ENCODE results near the gene SPEG.
A peak's percentile ranks its signal among the peaks of the same experiment; 100 is the strongest.

The SPEG gene

DNA sequence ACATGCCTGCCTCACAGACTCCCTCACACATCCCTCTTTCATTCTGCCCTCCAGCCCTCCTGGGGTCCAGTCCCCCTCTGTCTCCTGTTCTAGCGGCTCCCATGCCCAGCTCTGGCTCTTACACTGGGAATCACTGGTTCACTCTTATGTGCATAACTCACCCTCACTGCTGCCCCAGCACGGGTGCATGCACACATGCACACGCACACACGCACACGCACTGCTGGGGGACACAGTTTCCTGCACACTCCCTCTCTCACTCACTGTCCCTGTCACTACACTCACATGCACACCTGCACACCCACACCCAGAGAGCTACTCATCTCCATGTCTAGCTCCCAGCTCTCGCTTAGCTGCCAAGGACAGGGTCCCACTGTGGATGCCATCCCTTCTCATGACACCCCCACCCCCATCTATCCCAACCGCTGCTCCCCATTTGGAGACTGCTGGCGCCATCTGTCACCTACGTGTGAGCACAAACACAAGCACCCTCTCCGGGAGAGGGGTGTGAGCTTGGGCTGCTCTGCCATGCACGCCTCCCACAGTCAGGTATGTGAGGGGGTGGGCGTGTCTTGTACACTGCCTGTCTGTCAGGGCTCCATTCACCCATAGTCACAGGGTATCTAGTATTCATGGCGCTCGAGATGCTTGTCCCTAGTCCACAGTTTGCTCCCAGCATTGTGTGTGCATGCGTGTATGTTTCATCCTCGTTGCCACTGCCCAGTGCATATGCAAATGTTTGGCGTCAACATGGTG, 81.4 kb downstream of the SPEG start:
- no peak for DNase-seq

- no peak for DNase-seq
These were observed 82.2 kb downstream of the SPEG start for GRCh38 chr2:219516888-219517287.

- DNase-seq: no peak
These were observed 83.5 kb downstream of the SPEG start for GRCh38 chr2:219517954-219518778.

GRCh38 chr2:219519526-219519916, 84.9 kb downstream of the SPEG start:
- DNase-seq: no peak

GRCh38 chr2:219520079-219520478, 85.4 kb downstream of the SPEG start:
- DNase-seq: no peak

- DNase-seq: no peak
These were observed 86.6 kb downstream of the SPEG start for GRCh38 chr2:219521066-219521880.

DNA sequence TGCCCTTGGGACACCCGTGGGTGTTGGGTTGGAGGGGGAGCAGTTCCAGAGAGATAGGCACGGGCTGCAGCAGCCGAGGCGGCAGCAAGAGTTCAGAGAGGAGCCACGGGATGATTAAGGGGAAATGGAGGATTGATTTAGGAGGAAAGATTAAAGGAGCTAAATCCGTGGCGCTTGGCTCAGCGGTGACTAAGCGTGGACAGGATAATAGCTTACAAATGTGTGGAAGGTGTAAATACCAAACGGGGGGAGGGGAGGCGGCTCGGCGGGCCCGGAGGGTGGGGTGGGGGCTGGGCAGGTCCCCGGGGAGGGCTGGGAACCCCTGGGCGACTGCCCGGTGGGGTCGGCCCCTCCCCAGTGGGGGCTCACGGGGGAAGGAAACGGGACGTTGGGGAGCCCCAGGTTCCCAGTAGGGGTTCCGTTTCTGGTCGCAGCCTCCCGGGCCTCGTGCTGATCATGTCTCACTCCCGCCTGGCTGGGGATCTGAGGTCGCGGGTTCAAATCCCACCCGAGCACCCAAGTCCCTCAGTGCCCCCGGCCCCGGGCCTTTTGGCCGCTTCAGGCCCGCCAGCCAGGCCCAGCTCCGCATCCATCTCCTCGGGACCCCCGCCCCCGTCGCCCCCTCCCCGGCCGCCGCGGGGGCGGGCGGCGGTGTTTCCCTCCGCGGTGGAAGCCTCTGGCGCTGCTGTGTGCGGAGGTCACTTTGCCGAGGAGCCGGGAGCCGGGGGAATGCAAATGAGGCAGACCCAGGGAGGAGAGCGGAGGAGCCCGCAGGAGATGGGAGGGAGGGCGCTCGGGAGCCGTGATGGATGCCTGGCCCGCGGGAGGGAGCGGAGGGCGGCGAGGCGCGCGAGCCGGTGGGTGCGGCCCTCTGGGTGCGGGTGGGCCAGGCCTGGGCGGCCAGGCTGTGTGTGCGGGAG, 87.7 kb downstream of the SPEG start:
- DNase-seq: no peak

DNA sequence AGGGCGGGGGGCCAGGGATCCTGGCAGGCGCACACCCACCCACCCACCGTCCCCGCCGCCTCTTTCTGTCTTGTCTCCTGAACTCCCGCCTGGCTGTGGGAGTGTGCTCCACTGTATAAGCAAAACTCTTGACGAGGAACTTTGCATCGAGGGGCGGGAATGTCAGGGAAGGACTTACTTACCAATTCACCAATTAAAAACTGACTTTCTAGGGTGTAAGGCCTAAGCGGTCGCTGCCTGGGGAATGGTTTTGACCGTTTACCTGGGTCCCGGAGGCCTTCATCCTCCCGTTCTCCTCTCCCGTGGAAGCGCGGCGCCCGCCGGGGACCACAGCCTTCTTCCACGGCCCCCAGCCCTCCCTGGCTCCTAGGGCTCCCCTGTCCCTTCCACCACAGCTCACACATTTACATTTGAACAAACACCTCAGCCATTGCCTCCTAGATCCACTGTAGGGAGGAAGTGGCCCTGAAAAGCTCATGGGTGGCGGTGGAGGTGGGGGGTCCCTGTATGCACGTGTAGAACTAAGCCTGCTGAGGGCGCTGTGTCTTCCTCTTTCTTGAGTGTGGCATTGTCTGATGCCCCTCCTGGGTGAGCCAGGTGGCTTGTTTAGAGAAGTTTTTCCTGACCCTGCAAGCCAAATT, 88.5 kb downstream of the SPEG start:
- no peak for DNase-seq

DNA sequence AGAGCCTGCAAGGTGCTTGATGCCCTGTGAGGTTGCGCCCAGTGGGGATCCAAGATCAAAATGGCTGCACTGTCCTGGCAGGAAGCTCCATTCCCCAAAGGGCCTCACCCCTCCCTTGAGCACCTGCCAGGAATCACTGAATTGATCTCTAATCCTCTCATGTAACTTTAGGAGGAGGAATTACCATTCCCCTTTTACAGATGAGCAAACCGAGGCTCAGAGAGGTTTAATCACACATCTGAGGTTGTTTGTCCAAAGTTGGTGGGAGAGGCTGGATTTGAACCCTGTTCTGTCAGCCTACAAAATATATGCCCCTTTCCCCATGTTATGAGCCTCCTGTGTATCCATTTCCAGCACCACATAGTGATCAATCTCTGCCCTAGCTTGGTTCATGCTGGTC, 90.2 kb downstream of the SPEG start:
- DNase-seq: no peak

- no peak for DNase-seq
These were observed 91.0 kb downstream of the SPEG start for GRCh38 chr2:219525533-219526232.

DNA sequence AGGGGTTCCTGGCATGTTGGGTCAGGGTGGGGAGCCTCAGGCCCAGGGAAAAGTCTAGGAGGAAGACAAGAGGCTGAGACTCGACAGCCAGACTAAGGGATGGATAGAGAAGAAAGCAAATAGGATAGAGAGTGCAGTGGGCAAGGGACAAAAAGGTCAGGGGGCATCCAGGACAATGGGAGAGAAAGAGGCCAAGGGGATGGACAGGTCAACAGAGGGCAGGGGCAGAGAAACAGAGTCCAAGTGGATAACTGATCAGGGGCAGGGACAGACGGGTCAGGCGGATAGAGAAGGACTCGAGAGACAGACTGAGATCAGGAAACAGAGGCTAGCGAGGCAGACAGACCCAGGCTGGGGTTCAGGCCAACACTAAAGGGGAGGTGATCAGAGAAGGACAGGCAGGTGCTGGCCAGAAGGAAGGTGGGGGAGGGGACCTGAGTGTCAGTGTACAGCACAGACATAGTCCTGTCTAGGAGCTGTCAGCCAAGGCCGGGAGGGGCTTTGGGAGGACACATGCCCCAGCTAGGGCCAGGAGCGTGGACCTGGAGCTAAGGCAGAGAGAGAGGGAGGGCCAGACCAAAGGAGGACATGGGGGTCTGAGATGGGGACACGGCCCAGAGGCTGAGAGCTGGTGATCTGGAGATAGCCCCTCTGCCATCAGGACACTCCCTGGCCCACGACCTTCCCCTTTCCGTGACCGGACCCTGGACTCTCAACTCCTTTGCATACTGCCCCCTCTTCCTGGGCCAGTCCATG, 91.9 kb downstream of the SPEG start:
- DNase-seq: no peak

- no peak for DNase-seq
These were observed 92.4 kb downstream of the SPEG start for GRCh38 chr2:219527076-219527394.

GRCh38 chr2:219527472-219527871, 92.8 kb downstream of the SPEG start:
- DNase-seq: no peak

DNA sequence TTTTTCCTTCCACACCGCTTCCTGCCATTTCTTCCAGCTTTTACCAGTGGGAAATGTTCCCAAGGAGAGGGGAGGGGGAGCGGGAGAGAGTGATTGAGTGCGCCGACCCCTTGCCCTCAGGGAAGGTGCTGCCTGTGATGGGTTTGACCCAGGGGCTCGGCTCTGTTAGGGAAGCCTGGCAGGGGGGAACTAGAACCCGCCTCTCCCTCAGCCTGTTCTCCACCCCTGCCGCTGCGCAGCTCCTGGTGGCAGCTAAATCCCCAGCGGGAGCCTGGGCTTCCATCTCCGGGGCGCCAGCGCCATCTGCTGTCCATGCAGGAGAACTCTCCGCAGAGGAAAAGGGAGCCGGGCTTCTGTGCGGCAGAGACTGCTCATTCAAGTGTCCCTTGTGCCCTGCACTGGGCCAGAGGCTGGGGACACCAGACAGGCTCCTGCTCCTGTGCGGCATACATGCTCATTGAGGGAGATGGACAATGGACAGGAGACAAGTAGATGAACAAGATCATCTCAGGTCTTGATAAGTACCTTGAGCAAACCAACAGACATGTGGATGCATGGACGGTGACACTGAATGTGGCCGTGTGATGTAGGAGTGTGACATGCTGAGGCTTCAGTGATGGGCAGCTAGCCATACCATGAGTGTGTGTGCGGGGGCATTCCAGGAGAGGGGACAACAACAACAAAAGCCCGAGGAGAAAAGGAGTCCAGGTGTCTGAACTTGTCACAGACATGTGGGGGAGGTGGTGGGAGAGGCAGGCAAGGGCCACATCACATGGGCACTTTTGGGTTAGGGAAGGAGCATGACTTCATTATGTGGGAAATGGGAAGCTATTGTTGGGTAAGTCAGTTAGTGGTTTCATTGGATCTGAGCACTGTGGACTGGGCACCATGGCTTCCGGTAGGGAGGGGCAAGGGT, 95.7 kb downstream of the SPEG start:
- DNase-seq: peak; percentile 81

DNA sequence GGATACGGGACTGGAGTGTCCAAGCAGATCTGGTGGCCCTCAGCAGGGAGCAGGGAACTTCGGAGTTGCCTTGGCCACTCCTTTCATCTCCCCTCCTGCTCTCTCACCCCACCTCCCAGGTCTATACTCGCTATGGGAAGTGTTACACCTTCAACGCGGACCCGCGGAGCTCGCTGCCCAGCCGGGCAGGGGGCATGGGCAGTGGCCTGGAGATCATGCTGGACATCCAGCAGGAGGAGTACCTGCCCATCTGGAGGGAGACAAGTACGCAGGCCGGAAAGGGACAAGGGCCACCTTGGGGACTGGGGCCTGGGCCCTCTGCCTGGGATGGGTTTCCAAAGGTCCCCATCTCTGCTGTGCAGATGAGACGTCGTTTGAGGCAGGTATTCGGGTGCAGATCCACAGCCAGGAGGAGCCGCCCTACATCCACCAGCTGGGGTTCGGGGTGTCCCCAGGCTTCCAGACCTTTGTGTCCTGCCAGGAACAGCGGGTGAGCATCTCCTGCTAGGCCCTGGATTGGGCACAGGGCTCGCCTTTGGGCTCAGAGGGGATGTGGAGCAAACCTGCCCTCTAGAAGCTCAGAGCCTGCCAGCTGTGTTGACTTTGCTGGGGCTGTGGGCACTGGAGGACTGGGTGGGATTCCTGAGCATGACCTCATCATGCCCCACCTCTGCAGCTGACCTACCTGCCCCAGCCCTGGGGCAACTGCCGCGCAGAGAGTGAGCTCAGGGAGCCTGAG, 97.2 kb downstream of the SPEG start:
- no peak for DNase-seq

DNA sequence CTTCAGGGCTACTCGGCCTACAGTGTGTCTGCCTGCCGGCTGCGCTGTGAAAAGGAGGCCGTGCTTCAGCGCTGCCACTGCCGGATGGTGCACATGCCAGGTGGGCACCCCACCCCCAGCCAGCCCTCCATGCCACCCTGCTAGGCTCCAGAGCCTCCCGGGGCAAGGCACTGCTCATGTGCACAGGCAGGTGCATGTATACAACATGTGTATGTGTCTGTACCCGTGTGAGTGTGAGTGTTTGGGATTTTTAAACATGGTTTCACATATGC, 97.7 kb downstream of the SPEG start:
- DNase-seq: no peak

GRCh38 chr2:219533930-219534661, 99.5 kb downstream of the SPEG start:
- DNase-seq: no peak

DNA sequence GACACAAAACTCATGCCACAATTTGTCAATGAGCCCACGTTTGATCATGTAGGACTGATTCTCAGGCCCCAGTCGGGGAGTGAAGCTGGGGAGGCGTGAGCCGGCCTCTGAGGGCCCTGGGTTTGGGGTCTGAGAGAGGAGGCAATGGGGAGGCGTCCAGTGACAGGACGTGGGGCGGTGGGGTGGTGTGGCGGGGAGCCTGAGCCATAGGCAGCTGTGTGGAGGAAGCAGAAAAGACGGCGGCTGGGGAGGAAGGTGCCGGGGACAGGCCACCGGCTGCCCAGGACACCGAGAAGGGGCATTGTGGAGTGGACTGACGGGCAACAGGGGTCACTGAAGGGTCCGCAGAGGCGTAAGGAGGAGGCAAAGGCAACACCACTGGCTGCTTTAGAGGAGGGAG, 101.8 kb downstream of the SPEG start:
- DNase-seq: no peak

Data from RPMI8226 (cell line).